Fibroblast of the aortic adventitia (primary cell): ENCODE data around the gene MAN1C1. TPM values are rescaled to one million over a fixed set of nuclear protein-coding genes. Genes with fewer than 3 reads are reported as not detected.

Experiments used
- DNase-seq: peaks from one replicate; pipeline ENCODE4 v3.0.0-alpha.2; 2010; ENCODE audit warnings: low read depth
- H3K4me3 ChIP-seq: 2 replicates; pipeline ENCODE4 v1.5.1; 2011; ENCODE audit warnings: low read depth, mild to moderate bottlenecking, control low read depth, low read length, moderate library complexity
- CTCF ChIP-seq: IDR thresholded peaks from 2 replicates; pipeline ENCODE4 v1.5.1; 2011; ENCODE audit warnings: mild to moderate bottlenecking, low read length, control low read depth, inconsistent platforms; ENCODE audit not compliant: insufficient read depth
- total RNA-seq: library from RNA; depleted of rRNA; stranded (reverse); fragments of >200 nt; gene quantifications from 2 replicates; pipeline ENCODE4 v1.2.3, GENCODE V29; 2012; ENCODE audit warnings: low replicate concordance

The MAN1C1 gene
- total RNA-seq, 1 donor = 6.6 TPM

- no peak for TF ChIP-seq CTCF
- DNase-seq = no peak
- no peak overlapping the region for H3K4me3 ChIP-seq
These were observed 198.0 kb downstream of the MAN1C1 start for GRCh38 chr1:25814549-25815087.

DNA sequence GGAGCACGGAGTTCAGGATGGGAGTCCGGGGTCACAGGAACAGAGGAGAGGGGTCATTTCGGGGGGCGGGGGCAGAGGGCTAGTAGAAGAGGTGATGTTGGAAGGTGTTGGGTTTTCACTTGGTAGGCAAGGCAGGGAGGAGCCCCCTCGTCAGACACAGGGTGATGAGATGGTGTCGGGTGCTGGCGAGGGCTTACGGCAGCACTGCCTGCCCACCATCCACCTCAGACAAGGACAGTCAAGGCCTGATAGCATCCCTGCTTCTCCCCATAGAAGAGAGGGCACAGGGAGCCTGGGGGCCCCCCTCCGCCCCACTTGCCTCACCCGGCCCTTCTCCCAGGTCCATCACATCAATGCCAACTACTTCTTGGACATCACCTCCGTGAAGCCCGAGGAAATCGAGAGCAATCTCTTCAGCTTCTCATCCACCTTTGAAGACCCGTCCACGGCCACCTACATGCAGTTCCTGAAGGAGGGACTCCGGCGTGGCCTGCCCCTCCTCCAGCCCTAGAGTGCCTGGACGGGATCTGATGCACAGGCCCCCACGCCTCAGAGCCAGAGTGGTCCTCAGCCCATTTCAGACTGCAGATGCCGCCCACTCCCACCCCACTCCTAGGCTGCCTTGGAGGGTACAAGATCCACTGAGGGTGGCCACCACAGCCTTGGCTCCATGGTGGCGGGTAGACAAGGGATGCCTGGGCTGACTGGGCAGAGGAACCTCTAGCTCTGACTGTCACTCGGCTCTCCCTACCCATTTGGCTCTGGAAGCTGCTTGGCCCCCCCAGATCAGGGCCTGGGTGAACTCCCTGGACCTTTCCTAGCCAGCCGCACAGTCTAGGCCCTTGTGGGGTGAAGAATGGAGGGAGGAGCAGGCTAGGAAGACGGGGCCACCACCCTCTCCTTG lies 198.9 kb downstream of the MAN1C1 start:
- no peak for TF ChIP-seq CTCF
- H3K4me3 ChIP-seq = no peak overlapping the region
- no peak for DNase-seq

- TF ChIP-seq CTCF = no peak
- no peak for DNase-seq
These were observed 199.6 kb downstream of the MAN1C1 start for GRCh38 chr1:25816112-25816718.

DNA sequence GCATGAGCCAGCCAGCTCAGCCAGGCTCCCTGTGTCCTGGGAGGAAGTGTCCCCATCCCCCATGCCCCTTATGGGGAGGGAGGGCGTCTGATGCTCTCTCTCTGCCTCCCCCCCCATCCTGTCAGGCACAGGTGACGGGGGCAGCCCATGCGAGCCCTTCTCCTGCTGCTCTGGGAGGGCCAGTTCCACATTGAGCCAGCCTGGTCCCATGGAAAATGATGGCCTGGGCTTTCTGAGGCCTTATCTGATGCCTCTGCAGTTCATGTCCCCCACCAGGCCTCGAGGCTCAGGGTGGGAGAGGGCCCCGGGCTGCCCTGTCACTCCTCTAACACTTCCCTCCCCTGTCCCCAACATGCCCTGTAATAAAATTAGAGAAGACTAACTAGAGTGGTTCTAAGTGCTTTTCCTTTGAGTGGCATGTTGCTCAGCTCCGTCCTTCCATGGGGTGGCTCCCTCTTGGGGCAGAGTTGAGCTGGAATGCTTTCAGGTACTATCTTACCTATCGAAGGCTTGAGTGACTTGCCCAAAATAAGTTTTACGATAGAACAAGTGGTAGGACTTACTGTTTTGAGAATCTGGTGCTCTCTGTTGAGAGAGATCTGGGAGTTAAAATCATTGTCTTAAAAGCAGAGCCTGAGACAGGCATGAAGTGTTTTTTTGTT lies 201.4 kb downstream of the MAN1C1 start:
- DNase-seq = no peak
- no peak overlapping the region for H3K4me3 ChIP-seq
- no peak for TF ChIP-seq CTCF

More at GRCh38 chr1:25816112-25816718, 199.6 kb downstream of the MAN1C1 start:
- H3K4me3 ChIP-seq = no peak overlapping the region

- H3K4me3 ChIP-seq = peak overlapping the region; percentile 84
- TF ChIP-seq CTCF = no peak
These were observed 202.0 kb downstream of the MAN1C1 start for GRCh38 chr1:25818569-25818968.

GRCh38 chr1:25819491-25820246 lies 203.1 kb downstream of the MAN1C1 start, which contains the start of gene MTFR1L:
TSS of gene MTFR1L (plus strand) at chr1:25819954. CDS start at chr1:25823105, 3,151 bp downstream.
- TF ChIP-seq CTCF = no peak
- peak within 1 kb of the TSS; percentile 84 for H3K4me3 ChIP-seq
- DNase-seq = peak; percentile 63

More at GRCh38 chr1:25818569-25818968, 202.0 kb downstream of the MAN1C1 start:
- DNase-seq = no peak
